Cardiac muscle cell (in vitro differentiated cells and primary cell): ENCODE results near the gene LYST. TPM values are rescaled to one million over a fixed set of nuclear protein-coding genes. Genes with fewer than 3 reads are reported as not detected.

Source experiments
- DNase-seq, 2 donors: peaks; one replicate each; pipeline versions ENCODE4 v3.0.0 to v3.0.0-alpha.2; 2010 to 2017; ENCODE audit warnings: low read depth in 1 of 2, low spot score in 1 of 2
- H3K27ac ChIP-seq: fragments of 200-600 bp; sonication (generic); 2 replicates; pipeline ENCODE4 v1.5.1; 2016
- H3K27me3 ChIP-seq: fragments of 200-600 bp; sonication (generic); 2 replicates; pipeline ENCODE4 v1.6.0; 2016; ENCODE audit warnings: control low read depth
- H3K36me3 ChIP-seq: fragments of 200-600 bp; sonication (generic); 2 replicates; pipeline ENCODE4 v1.5.1; 2016; ENCODE audit warnings: control low read depth
- H3K4me1 ChIP-seq: fragments of 200-600 bp; sonication (generic); 2 replicates; pipeline ENCODE4 v1.8.1; 2017; ENCODE audit warnings: low read depth, mild to moderate bottlenecking, mixed run types
- H3K4me3 ChIP-seq: fragments of 200-600 bp; sonication (generic); 2 replicates; pipeline ENCODE4 v1.5.1; 2016; ENCODE audit warnings: mild to moderate bottlenecking
- H3K9me3 ChIP-seq: fragments of 200-600 bp; sonication (generic); 2 replicates; pipeline ENCODE4 v1.5.1; 2017; ENCODE audit warnings: low read depth, mild to moderate bottlenecking, control low read depth
- polyA plus RNA-seq: library from polyadenylated mRNA; unstranded; fragments of >200 nt; fragmentation: Nextera tagmentation; extraction: Ambion mirVana; gene quantifications from 2 replicates; pipeline ENCODE4 v1.2.1, GENCODE V29; 2016
- total RNA-seq: library from RNA; depleted of rRNA; stranded (reverse); fragments of >200 nt; gene quantifications from 2 replicates; pipeline ENCODE4 v1.2.3, GENCODE V29; 2016
- TF ChIP-seq, protein P1 (sequence below): IDR thresholded peaks from 2 replicates; pipeline ENCODE4 v1.5.1; 2012; ENCODE audit warnings: low read depth, mild to moderate bottlenecking, low read length

The LYST gene
- total and polyA plus RNA-seq, 2 experiments from 2014 or later: 4.5 to 5.2 TPM

DNA sequence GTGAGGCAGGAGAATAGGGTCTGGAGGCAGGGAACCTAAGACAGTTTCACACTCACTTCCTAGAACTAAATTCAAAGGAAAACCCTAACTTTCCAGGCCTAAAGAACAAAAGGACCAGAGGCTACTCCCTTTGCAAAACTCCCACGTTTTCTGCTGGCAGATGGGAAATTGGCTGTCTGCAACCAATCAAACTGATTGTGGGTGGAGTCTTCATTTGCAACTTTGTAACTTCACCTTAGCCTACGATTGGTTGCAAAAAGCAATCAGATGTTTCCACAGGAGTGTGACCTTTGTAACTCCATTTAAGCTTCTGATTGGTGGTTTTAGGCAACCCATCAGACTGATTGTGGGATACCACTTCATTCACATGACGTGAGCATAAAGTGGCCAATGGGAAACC is 197.4 kb downstream of the LYST start:
- TF ChIP-seq, protein P1, sequence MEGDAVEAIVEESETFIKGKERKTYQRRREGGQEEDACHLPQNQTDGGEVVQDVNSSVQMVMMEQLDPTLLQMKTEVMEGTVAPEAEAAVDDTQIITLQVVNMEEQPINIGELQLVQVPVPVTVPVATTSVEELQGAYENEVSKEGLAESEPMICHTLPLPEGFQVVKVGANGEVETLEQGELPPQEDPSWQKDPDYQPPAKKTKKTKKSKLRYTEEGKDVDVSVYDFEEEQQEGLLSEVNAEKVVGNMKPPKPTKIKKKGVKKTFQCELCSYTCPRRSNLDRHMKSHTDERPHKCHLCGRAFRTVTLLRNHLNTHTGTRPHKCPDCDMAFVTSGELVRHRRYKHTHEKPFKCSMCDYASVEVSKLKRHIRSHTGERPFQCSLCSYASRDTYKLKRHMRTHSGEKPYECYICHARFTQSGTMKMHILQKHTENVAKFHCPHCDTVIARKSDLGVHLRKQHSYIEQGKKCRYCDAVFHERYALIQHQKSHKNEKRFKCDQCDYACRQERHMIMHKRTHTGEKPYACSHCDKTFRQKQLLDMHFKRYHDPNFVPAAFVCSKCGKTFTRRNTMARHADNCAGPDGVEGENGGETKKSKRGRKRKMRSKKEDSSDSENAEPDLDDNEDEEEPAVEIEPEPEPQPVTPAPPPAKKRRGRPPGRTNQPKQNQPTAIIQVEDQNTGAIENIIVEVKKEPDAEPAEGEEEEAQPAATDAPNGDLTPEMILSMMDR: no peak
- no peaks in the 10 kb centered on the region for H3K4me1 ChIP-seq
- H3K27me3 ChIP-seq: no peaks in the 10 kb centered on the region
- no peak overlapping the region for H3K27ac ChIP-seq
- H3K4me3 ChIP-seq: no peak overlapping the region
- no peak for DNase-seq
- H3K9me3 ChIP-seq: no peaks in the 10 kb centered on the region
- H3K36me3 ChIP-seq: no peaks in the 10 kb centered on the region

DNA sequence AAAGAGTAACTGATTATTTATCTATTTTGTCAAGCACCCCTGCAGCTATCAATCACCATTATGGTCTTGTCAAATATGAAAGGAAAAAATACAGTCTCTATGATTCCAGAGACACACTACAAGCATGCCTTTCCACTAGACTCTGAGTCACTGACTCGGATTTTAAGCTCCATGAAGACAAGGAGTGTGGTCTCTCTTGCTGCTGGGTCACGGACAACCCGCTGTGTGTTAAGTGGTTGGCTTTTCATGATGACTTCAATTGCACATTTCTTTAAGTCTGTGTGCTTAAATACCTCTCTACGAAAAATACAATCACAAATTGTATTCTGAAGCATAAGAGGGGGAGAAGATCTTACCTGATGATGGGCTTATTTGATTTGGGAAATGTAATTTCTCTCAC is 203.1 kb downstream of the LYST start:
- TF ChIP-seq, protein P1: no peak
- H3K27ac ChIP-seq: no peak overlapping the region
- H3K4me1 ChIP-seq: no peaks in the 10 kb centered on the region
- H3K9me3 ChIP-seq: no peaks in the 10 kb centered on the region
- no peak overlapping the region for H3K4me3 ChIP-seq
- no peaks in the 10 kb centered on the region for H3K36me3 ChIP-seq
- DNase-seq: no peak
- H3K27me3 ChIP-seq: no peaks in the 10 kb centered on the region

DNA sequence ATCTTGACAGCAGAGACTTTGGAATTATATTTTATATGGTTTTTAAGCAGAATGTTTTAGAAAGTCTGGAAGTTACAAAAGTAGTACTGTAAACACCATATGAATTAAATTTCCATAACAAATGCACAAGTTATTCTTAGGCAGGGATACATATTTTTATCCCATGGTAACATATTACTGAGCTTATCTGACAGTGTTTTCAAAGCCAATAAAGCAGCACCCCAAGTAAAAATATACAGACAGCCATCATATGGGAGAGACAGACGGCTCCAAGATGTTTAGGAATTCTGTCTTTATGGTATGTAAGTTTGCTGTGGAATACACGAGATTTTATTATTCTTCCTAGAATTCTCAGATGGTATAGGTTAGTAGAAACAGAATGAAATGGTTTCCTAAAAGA is 205.1 kb downstream of the LYST start:
- no peak overlapping the region for H3K27ac ChIP-seq
- H3K36me3 ChIP-seq: no peaks in the 10 kb centered on the region
- no peak for DNase-seq
- no peaks in the 10 kb centered on the region for H3K4me1 ChIP-seq
- no peak overlapping the region for H3K4me3 ChIP-seq
- no peaks in the 10 kb centered on the region for H3K27me3 ChIP-seq
- no peaks in the 10 kb centered on the region for H3K9me3 ChIP-seq
- TF ChIP-seq, protein P1: no peak

DNA sequence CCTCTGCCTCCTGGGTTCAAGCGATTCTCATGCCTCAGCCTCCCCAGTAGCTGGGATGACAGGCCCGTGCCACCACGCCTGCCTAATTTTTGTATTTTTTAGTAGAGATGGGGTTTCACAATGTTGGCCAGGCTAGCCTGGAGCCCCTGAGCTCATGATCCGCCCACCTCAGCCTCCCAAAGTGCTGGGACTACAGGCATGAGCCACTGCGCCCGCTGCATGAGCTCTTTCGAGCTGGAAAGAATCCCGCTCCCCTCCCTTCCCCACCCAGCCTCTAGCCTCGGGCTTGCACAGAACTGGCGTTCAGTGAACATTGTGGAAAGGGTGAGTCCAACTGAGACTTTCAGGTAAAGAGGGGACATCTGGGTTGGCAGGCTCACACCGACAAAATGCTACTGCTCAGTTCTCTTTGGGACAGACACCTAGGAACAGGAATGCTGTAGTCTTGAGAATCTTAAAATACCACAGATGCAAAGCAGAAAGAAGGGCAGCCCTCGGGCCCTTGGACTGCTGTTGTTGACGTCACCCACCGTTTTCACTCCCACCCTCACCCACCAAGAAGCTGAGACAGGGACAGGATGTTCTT is 207.4 kb downstream of the LYST start:
- no peak overlapping the region for H3K4me3 ChIP-seq
- H3K27ac ChIP-seq: no peak overlapping the region
- H3K36me3 ChIP-seq: no peaks in the 10 kb centered on the region
- no peaks in the 10 kb centered on the region for H3K9me3 ChIP-seq
- H3K4me1 ChIP-seq: no peaks in the 10 kb centered on the region
- DNase-seq: no peak
- TF ChIP-seq, protein P1: no peak
- H3K27me3 ChIP-seq: no peaks in the 10 kb centered on the region

DNA sequence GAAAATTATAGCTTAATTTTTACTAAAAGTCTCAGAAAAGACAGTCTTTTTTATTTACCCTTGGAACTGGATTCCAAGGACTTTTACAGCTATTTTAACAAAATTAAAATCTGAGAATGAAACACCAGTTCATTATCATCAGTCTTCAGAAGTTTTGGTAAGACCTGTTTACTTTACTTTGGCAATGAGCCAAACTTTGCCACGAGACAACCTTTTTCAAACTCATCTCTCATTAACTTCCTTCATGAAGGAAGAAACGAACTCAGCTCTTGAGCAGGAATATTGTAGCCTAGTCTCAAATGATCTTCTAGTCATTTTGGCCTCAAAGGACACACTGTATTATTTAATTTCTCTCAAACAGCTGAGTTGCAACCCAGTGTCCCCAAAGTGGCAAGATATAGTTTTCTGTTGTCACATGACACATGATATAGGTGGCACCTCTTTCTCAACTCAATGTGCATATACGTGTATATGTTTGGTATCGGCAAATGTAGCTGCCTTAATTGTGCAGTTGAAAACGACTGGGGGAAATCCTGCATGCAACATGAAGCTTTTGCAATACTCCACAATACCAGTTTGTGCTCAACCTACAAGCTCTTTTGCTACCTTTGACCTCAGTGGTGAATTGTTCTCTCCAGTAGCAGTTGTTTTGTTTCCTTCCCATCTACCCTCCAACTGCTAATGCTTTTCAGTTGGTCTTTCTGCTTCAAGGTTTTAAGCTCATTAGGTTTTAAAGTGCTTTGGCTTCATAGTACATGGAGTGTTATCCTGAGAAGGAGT is 208.8 kb downstream of the LYST start:
- H3K4me3 ChIP-seq: no peak overlapping the region
- H3K36me3 ChIP-seq: no peaks in the 10 kb centered on the region
- peaks cover 1% of the 10 kb centered on the region for H3K27me3 ChIP-seq
- no peaks in the 10 kb centered on the region for H3K9me3 ChIP-seq
- no peak for DNase-seq
- TF ChIP-seq, protein P1: no peak
- no peaks in the 10 kb centered on the region for H3K4me1 ChIP-seq
- H3K27ac ChIP-seq: no peak overlapping the region
